ENCODE results near the gene KRT4. TPM values are rescaled to one million over a fixed set of nuclear protein-coding genes. Genes with fewer than 3 reads are reported as not detected.

KRT4 gene
- total RNA-seq, 1 experiment from 2014 or later, result not detected

DNA sequence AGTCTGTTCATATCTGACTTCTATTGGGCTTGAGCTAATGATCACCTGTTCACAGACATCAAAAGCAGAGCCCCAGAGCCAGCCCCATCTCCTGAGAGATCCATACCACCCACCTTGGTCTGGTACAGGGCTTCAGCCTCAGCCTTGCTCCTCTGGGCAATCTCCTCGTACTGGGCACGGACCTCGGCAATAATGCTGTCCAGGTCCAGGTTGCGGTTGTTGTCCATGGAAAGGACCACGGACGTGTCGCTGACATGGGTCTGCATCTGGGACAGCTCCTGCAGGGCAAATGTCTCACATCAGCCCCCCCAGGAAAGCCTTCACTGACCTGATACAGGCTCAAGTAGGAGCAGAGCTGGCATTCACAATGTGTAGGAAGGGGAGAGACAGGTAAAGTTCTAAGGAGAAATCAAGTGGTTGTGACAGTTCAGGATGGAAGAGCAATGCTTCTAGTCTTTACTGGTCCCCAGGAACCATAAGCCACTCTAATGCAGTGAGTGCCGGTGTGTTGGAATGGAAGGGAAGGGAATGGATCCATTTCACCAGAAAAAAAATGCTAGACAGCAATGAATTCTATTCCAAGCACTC lies 5.2 kb downstream of the KRT4 start:
- ChIA-PET POLR2A (no interaction called here), CTCF (no interaction called here), RAD21 (ENCODE audit: low non-redundant PET in 1 of 2, low total read pairs in 2 of 2, uncharacterized antibody in 2 of 2, unreplicated experiment in 2 of 2) (no interaction called here)
- Histone ChIP-seq H3K4me3 (replicated peaks in 1 of 2; ENCODE audit: low read depth in 1 of 2, low read length in 2 of 2) (no peak overlapping the region), H3K9me3 (ENCODE audit: control insufficient read depth in 1 of 2, insufficient read depth in 1 of 2, low read depth in 1 of 2, low read length in 2 of 2) (no peaks in the 10 kb centered on the region), H3K4me1 (ENCODE audit: control insufficient read depth in 1 of 2, insufficient read depth in 2 of 2, low read length in 2 of 2) (peaks cover 0 to 6% of the 10 kb centered on the region in 2 experiments; a peak in 2 of 4 replicates), H3K36me3 (ENCODE audit: control insufficient read depth in 1 of 2, insufficient read depth in 2 of 2, low read length in 2 of 2) (no peaks in the 10 kb centered on the region), H3K4me2 (ENCODE audit: low read length) (no peak overlapping the region), H2AFZ (ENCODE audit: low read depth, low read length, poor library complexity, severe bottlenecking) (no peak overlapping the region), H3K79me2 (ENCODE audit: insufficient read depth, low read length) (no peaks in the 10 kb centered on the region), H3K9me2 (ENCODE audit: insufficient read depth) (no peaks in the 10 kb centered on the region), H3K27me3 (ENCODE audit: insufficient read depth, low read length) (peaks cover 10% of the 10 kb centered on the region; the same call in 1 of the 2 replicates), H3K9ac (ENCODE audit: low read length) (no peak overlapping the region), H4K20me1 (ENCODE audit: insufficient read depth) (no peaks in the 10 kb centered on the region), H3K27ac (ENCODE audit: low read depth, low read length) (no peak overlapping the region)
- DNase-seq (ENCODE audit: low read depth, low spot score), result no peak
- no TSS peak for BruUV-seq (replicated peaks)
- no peak for ATAC-seq
- TF ChIP-seq RAD21 (IDR thresholded peaks at IDR 0.05; ENCODE audit: low read depth) (no peak), FOSL1 (IDR thresholded peaks at IDR 0.05; ENCODE audit: low read depth) (no peak), JUND (IDR thresholded peaks at IDR 0.05) (no peak), ZFX (IDR thresholded peaks at IDR 0.05) (no peak), CEBPB (IDR thresholded peaks at IDR 0.05; ENCODE audit: low read depth) (no peak), EGR1 (IDR thresholded peaks at IDR 0.05; ENCODE audit: low read depth) (no peak), SP1 (IDR thresholded peaks at IDR 0.05; ENCODE audit: low read depth) (no peak), YY1 (IDR thresholded peaks at IDR 0.05; ENCODE audit: extremely low read depth, insufficient replicate concordance, low read depth, low read length) (no peak), EZH2 (IDR thresholded peaks at IDR 0.05) (no peak), ELF1 (IDR thresholded peaks at IDR 0.05; ENCODE audit: borderline replicate concordance, low read depth) (no peak), POLR2AphosphoS5 (IDR thresholded peaks at IDR 0.05; ENCODE audit: low read depth, low read length) (no peak), POLR2A (IDR thresholded peaks at IDR 0.05; ENCODE audit: borderline replicate concordance, extremely low read depth, insufficient read depth, insufficient read length) (no peak), SRF (IDR thresholded peaks at IDR 0.05; ENCODE audit: low read depth) (no peak), EZH2phosphoT487 (IDR thresholded peaks at IDR 0.05; ENCODE audit: borderline replicate concordance) (no peak), CBX3 (IDR thresholded peaks at IDR 0.05; ENCODE audit: low read depth) (no peak)
- TF ChIP-seq, protein P1, sequence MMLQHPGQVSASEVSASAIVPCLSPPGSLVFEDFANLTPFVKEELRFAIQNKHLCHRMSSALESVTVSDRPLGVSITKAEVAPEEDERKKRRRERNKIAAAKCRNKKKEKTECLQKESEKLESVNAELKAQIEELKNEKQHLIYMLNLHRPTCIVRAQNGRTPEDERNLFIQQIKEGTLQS (IDR thresholded peaks at IDR 0.05), result no peak
- TF ChIP-seq, protein P2, sequence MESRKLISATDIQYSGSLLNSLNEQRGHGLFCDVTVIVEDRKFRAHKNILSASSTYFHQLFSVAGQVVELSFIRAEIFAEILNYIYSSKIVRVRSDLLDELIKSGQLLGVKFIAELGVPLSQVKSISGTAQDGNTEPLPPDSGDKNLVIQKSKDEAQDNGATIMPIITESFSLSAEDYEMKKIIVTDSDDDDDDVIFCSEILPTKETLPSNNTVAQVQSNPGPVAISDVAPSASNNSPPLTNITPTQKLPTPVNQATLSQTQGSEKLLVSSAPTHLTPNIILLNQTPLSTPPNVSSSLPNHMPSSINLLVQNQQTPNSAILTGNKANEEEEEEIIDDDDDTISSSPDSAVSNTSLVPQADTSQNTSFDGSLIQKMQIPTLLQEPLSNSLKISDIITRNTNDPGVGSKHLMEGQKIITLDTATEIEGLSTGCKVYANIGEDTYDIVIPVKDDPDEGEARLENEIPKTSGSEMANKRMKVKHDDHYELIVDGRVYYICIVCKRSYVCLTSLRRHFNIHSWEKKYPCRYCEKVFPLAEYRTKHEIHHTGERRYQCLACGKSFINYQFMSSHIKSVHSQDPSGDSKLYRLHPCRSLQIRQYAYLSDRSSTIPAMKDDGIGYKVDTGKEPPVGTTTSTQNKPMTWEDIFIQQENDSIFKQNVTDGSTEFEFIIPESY (IDR thresholded peaks at IDR 0.05; ENCODE audit: extremely low read depth, insufficient replicate concordance, low read length), result no peak
- TF ChIP-seq, protein P3, sequence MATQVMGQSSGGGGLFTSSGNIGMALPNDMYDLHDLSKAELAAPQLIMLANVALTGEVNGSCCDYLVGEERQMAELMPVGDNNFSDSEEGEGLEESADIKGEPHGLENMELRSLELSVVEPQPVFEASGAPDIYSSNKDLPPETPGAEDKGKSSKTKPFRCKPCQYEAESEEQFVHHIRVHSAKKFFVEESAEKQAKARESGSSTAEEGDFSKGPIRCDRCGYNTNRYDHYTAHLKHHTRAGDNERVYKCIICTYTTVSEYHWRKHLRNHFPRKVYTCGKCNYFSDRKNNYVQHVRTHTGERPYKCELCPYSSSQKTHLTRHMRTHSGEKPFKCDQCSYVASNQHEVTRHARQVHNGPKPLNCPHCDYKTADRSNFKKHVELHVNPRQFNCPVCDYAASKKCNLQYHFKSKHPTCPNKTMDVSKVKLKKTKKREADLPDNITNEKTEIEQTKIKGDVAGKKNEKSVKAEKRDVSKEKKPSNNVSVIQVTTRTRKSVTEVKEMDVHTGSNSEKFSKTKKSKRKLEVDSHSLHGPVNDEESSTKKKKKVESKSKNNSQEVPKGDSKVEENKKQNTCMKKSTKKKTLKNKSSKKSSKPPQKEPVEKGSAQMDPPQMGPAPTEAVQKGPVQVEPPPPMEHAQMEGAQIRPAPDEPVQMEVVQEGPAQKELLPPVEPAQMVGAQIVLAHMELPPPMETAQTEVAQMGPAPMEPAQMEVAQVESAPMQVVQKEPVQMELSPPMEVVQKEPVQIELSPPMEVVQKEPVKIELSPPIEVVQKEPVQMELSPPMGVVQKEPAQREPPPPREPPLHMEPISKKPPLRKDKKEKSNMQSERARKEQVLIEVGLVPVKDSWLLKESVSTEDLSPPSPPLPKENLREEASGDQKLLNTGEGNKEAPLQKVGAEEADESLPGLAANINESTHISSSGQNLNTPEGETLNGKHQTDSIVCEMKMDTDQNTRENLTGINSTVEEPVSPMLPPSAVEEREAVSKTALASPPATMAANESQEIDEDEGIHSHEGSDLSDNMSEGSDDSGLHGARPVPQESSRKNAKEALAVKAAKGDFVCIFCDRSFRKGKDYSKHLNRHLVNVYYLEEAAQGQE (IDR thresholded peaks at IDR 0.05; ENCODE audit: low read depth), result no peak
- TF ChIP-seq, protein P4, sequence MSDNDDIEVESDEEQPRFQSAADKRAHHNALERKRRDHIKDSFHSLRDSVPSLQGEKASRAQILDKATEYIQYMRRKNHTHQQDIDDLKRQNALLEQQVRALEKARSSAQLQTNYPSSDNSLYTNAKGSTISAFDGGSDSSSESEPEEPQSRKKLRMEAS (IDR thresholded peaks at IDR 0.05), result no peak
- intact Hi-C loops (cut with micrococcal nuclease), result no loop called here
